SU-DHL-6 (cell line): ENCODE results near the gene HDAC11.

Source experiments
- H2AFZ ChIP-seq: fragments of 200-600 bp; sonication (generic); 2 replicates; pipeline ENCODE4 v1.6.1; 2014; ENCODE audit warnings: low read depth, mild to moderate bottlenecking, moderate library complexity, mixed read lengths, antibody characterized with exemption, low read length; ENCODE audit not compliant: severe bottlenecking
- H3F3A ChIP-seq: fragments of 200-600 bp; shearing (Covaris generic); 2 replicates; pipeline ENCODE4 v1.6.0; 2016; ENCODE audit warnings: antibody characterized with exemption, mild to moderate bottlenecking; ENCODE audit not compliant: insufficient read depth
- H3K27ac ChIP-seq: fragments of 200-600 bp; sonication (generic); 2 replicates; pipeline ENCODE4 v1.5.1; 2016; ENCODE audit warnings: low read depth, mild to moderate bottlenecking, low read length, moderate library complexity, mixed read lengths
- H3K27me3 ChIP-seq: fragments of 200-600 bp; sonication (generic), shearing (Covaris generic); 2 replicates; pipeline ENCODE4 v1.6.0; 2014; ENCODE audit warnings: mild to moderate bottlenecking, low read length
- H3K36me3 ChIP-seq: fragments of 200-600 bp; sonication (generic); 2 replicates; pipeline ENCODE4 v1.6.1; 2014; ENCODE audit warnings: mild to moderate bottlenecking, low read length, mixed read lengths
- H3K4me2 ChIP-seq: fragments of 300-600, 200-600 bp; shearing (Covaris generic), sonication (generic); 2 replicates; pipeline ENCODE4 v1.6.0; 2014; ENCODE audit warnings: low read length, low read depth, mild to moderate bottlenecking; ENCODE audit not compliant: poor library complexity, severe bottlenecking
- H3K4me3 ChIP-seq: fragments of 200-600 bp; sonication (generic); 2 replicates; pipeline ENCODE4 v1.5.1; 2014; ENCODE audit warnings: antibody characterized with exemption, low read length, mild to moderate bottlenecking, mixed read lengths; ENCODE audit not compliant: insufficient read depth, poor library complexity, severe bottlenecking
- H3K79me2 ChIP-seq: fragments of 200-600 bp; sonication (generic); 2 replicates; pipeline ENCODE4 v1.6.1; 2014; ENCODE audit warnings: mild to moderate bottlenecking, low read length, moderate library complexity; ENCODE audit not compliant: insufficient read depth
- H3K9ac ChIP-seq: fragments of 200-600 bp; sonication (generic); 2 replicates; pipeline ENCODE4 v1.7.0; 2014; ENCODE audit warnings: mild to moderate bottlenecking, low read length
- H3K9me2 ChIP-seq: fragments of 200-600 bp; sonication (generic); replicated peaks from 2 replicates; pipeline ENCODE4 v1.6.1; 2014; ENCODE audit warnings: low read length; ENCODE audit not compliant: insufficient read depth
- H3K9me3 ChIP-seq: fragments of 200-600 bp; sonication (generic); 2 replicates; pipeline ENCODE4 v1.6.1; 2014; ENCODE audit warnings: low read length, mixed read lengths; ENCODE audit not compliant: insufficient read depth
- H4K20me1 ChIP-seq: fragments of 200-600 bp; sonication (generic); 2 replicates; pipeline ENCODE4 v1.6.1; 2014; ENCODE audit warnings: low read depth, mild to moderate bottlenecking, antibody characterized with exemption, low read length, moderate library complexity, mixed read lengths
- CTCF ChIP-seq: fragments of 200-600 bp; sonication (generic); IDR thresholded peaks from one replicate; pipeline ENCODE4 v1.5.1; 2017; ENCODE audit warnings: antibody characterized with exemption, mild to moderate bottlenecking, low read length, moderate library complexity; ENCODE audit not compliant: insufficient read depth, poor library complexity, severe bottlenecking
- EZH2phosphoT487 ChIP-seq: fragments of 200-600 bp; sonication (generic), shearing (Covaris generic); conservative IDR thresholded peaks from 2 replicates; pipeline ENCODE4 v1.6.1; 2018; ENCODE audit warnings: mild to moderate bottlenecking, antibody characterized with exemption, low read length, moderate library complexity, mixed read lengths

HDAC11 gene

GRCh38 chr3:13493867-13494441, 13.8 kb downstream of the HDAC11 start:
- no peaks in the 10 kb centered on the region for H3K79me2 ChIP-seq
- no peak overlapping the region for H3K9ac ChIP-seq
- H3K36me3 ChIP-seq = no peaks in the 10 kb centered on the region
- H3F3A ChIP-seq = no peaks in the 10 kb centered on the region
- no peak for TF ChIP-seq EZH2phosphoT487
- no peaks in the 10 kb centered on the region for H3K9me2 ChIP-seq
- no peak overlapping the region for H3K4me2 ChIP-seq
- H3K9me3 ChIP-seq = no peaks in the 10 kb centered on the region
- H3K27ac ChIP-seq = no peak overlapping the region
- no peak overlapping the region for H2AFZ ChIP-seq
- no peak overlapping the region for H3K4me3 ChIP-seq
- no peaks in the 10 kb centered on the region for H4K20me1 ChIP-seq
- H3K27me3 ChIP-seq = no peaks in the 10 kb centered on the region

- Histone ChIP-seq H3K36me3 (no peaks in the 10 kb centered on the region), H2AFZ (no peak overlapping the region), H3K4me2 (no peak overlapping the region), H3K9me3 (no peaks in the 10 kb centered on the region), H3K9me2 (no peaks in the 10 kb centered on the region), H3K4me3 (no peak overlapping the region), H3K9ac (no peak overlapping the region), H3K27me3 (no peaks in the 10 kb centered on the region), H3K79me2 (no peaks in the 10 kb centered on the region), H4K20me1 (no peaks in the 10 kb centered on the region), H3F3A (no peaks in the 10 kb centered on the region), H3K27ac (no peak overlapping the region)
- TF ChIP-seq CTCF = peak; percentile 57
- no peak for TF ChIP-seq EZH2phosphoT487
These were observed 14.6 kb downstream of the HDAC11 start for GRCh38 chr3:13494463-13495350.

GRCh38 chr3:13495351-13495813, 15.3 kb downstream of the HDAC11 start:
- H3K9ac ChIP-seq = no peak overlapping the region
- no peaks in the 10 kb centered on the region for H3K36me3 ChIP-seq
- H2AFZ ChIP-seq = no peak overlapping the region
- no peak overlapping the region for H3K4me3 ChIP-seq
- no peaks in the 10 kb centered on the region for H4K20me1 ChIP-seq
- no peaks in the 10 kb centered on the region for H3K79me2 ChIP-seq
- H3K9me2 ChIP-seq = no peaks in the 10 kb centered on the region
- H3K27me3 ChIP-seq = no peaks in the 10 kb centered on the region
- H3K27ac ChIP-seq = no peak overlapping the region
- H3F3A ChIP-seq = no peaks in the 10 kb centered on the region
- no peaks in the 10 kb centered on the region for H3K9me3 ChIP-seq
- no peak for TF ChIP-seq CTCF
- no peak for TF ChIP-seq EZH2phosphoT487
- no peak overlapping the region for H3K4me2 ChIP-seq
